Left ventricle myocardium inferior (tissue), 1 donor: ENCODE measurements around the gene GATM. TPM values are rescaled to one million over a fixed set of nuclear protein-coding genes. Genes with fewer than 3 reads are reported as not detected.

Experiments used
- DNase-seq: peaks from one replicate; pipeline ENCODE4 v3.0.0-alpha.2; 2020
- H3K27ac ChIP-seq: fragments of 200-600 bp; replicated peaks from 2 replicates; pipeline ENCODE4 v1.8.0; 2021
- H3K27me3 ChIP-seq: fragments of 200-600 bp; 2 replicates; pipeline ENCODE4 v1.8.0; 2021; ENCODE audit warnings: low read depth
- H3K36me3 ChIP-seq: fragments of 200-600 bp; 2 replicates; pipeline ENCODE4 v1.8.0; 2021
- H3K4me1 ChIP-seq: fragments of 200-600 bp; 2 replicates; pipeline ENCODE4 v1.8.0; 2021
- H3K4me3 ChIP-seq: fragments of 200-600 bp; 2 replicates; pipeline ENCODE4 v1.8.0; 2021; ENCODE audit warnings: mild to moderate bottlenecking, moderate library complexity
- H3K9me3 ChIP-seq: fragments of 200-600 bp; replicated peaks from 2 replicates; pipeline ENCODE4 v1.8.0; 2021
- CTCF ChIP-seq: fragments of 200-600 bp; IDR thresholded peaks from 2 replicates; pipeline ENCODE4 v1.8.0; 2021; ENCODE audit warnings: antibody characterized with exemption, mild to moderate bottlenecking, borderline replicate concordance
- intact Hi-C: fragments of 100-400 bp; cut with micrococcal nuclease; formaldehyde crosslinking; loops from one replicate; pipeline ENCODE4 v1.11.0; 2022
- long read RNA-seq: library from polyadenylated mRNA; unstranded; transcript quantifications from one replicate; pipeline ENCODE4 v2.0.0, GENCODE V29; 2021
- total RNA-seq: library from RNA; stranded (reverse); fragmentation: NEBNext Ultra II Directional; extraction: Animal tissue kit (Norgen Biotek cat#: 25700); gene quantifications from one replicate; pipeline ENCODE4 v1.2.1, GENCODE V29; 2021
- donor health status: DM: no; HTN: yes; CAD: no; lungs with severe emphysema.

Gene GATM
- 9.3 TPM for total RNA-seq
- long read RNA-seq, transcript GATM-201 (9 exons, 2,597 nt), result major isoform, 7 of 8 reads
- long read RNA-seq, partial matches to known transcripts, result 0 of 8 reads
- long read RNA-seq, other reads (novel, unspliced or antisense), result 0 of 8 reads

- intact Hi-C loops, result no loop called here
- peak; percentile 85 for DNase-seq
- Histone ChIP-seq H3K4me3 (peak within 1 kb of the TSS; percentile 80), H3K36me3 (peaks cover 8% of the 10 kb centered on the region), H3K9me3 (no peaks in the 10 kb centered on the region), H3K4me1 (peaks cover 57% of the 10 kb centered on the region), H3K27me3 (no peaks in the 10 kb centered on the region), H3K27ac (peak within 1 kb of the TSS; percentile 88)
- peak; percentile 62 for TF ChIP-seq CTCF
Measured at GRCh38 chr15:45378149-45378912, at the start of gene GATM. TSS of gene GATM (minus strand) at chr15:45378544. CDS start at chr15:45378453, 91 bp downstream.

GRCh38 chr15:45427085-45427484 is 48.7 kb upstream of the GATM start:
- Histone ChIP-seq H3K9me3 (no peaks in the 10 kb centered on the region), H3K4me1 (peaks cover 7% of the 10 kb centered on the region), H3K27me3 (peaks cover 9% of the 10 kb centered on the region), H3K36me3 (peaks cover 15% of the 10 kb centered on the region), H3K27ac (no peak overlapping the region), H3K4me3 (no peak overlapping the region)
- no peak for TF ChIP-seq CTCF
- no peak for DNase-seq
- intact Hi-C loops, result no loop called here

- Histone ChIP-seq H3K4me1 (peaks cover 2% of the 10 kb centered on the region), H3K36me3 (peaks cover 35% of the 10 kb centered on the region), H3K27me3 (peaks cover 4% of the 10 kb centered on the region), H3K9me3 (no peaks in the 10 kb centered on the region), H3K27ac (no peak overlapping the region), H3K4me3 (no peak overlapping the region)
- TF ChIP-seq CTCF, result no peak
- DNase-seq, result no peak
- intact Hi-C loops, result no loop called here
Measured at GRCh38 chr15:45425135-45425534, 46.8 kb upstream of the GATM start.

- H3K27ac ChIP-seq, result no peak overlapping the region
- H3K36me3 ChIP-seq, result peaks cover 42% of the 10 kb centered on the region
- intact Hi-C loops, result no loop called here
- DNase-seq, result no peak
- no peaks in the 10 kb centered on the region for H3K4me1 ChIP-seq
- no peak for TF ChIP-seq CTCF
- no peak overlapping the region for H3K4me3 ChIP-seq
- H3K27me3 ChIP-seq, result no peaks in the 10 kb centered on the region
- no peaks in the 10 kb centered on the region for H3K9me3 ChIP-seq
Measured at GRCh38 chr15:45424429-45424828, 46.1 kb upstream of the GATM start.

- no peak for TF ChIP-seq CTCF
- intact Hi-C loops, result no loop called here
Measured at GRCh38 chr15:45417303-45417950, 39.1 kb upstream of the GATM start.

More at GRCh38 chr15:45417303-45417950, 39.1 kb upstream of the GATM start:
- H3K27me3 ChIP-seq, result no peaks in the 10 kb centered on the region
- no peak for DNase-seq
- no peak overlapping the region for H3K4me3 ChIP-seq
- H3K4me1 ChIP-seq, result peaks cover 6% of the 10 kb centered on the region
- H3K27ac ChIP-seq, result no peak overlapping the region
- H3K9me3 ChIP-seq, result no peaks in the 10 kb centered on the region
- H3K36me3 ChIP-seq, result peaks cover 100% of the 10 kb centered on the region
